IMR-90 (cell line): ENCODE results near the gene TRAPPC2B.

Experiments used
- POLR2A ChIP-seq: IDR thresholded peaks from 2 replicates; pipeline ENCODE4 v1.6.1; 2012; ENCODE audit warnings: mild to moderate bottlenecking, low read depth, low read length
- RAD21 ChIP-seq: IDR thresholded peaks from 2 replicates; pipeline ENCODE4 v1.6.1; 2012; ENCODE audit warnings: low read length, improper control_type of control experiment
- RCOR1 ChIP-seq: IDR thresholded peaks from 2 replicates; pipeline ENCODE4 v1.6.1; 2012; ENCODE audit warnings: mild to moderate bottlenecking, low read length, improper control_type of control experiment; ENCODE audit not compliant: insufficient replicate concordance
- RFX5 ChIP-seq: IDR thresholded peaks from 2 replicates; pipeline ENCODE4 v1.8.0; 2012; ENCODE audit warnings: low read depth, mild to moderate bottlenecking, low read length, moderate library complexity
- SMC3 ChIP-seq: fragments of 150-350 bp; IDR thresholded peaks from 2 replicates; pipeline ENCODE4 v1.6.1; 2016; ENCODE audit warnings: low read depth, mild to moderate bottlenecking, antibody characterized with exemption, low read length, moderate library complexity
- TF ChIP-seq, protein P1 (sequence below): conservative IDR thresholded peaks from 2 replicates; pipeline ENCODE4 v1.5.1; 2012; ENCODE audit warnings: mild to moderate bottlenecking, low read depth, low read length, improper control_type of control experiment

- no peak for TF ChIP-seq RCOR1
- TF ChIP-seq, protein P1, sequence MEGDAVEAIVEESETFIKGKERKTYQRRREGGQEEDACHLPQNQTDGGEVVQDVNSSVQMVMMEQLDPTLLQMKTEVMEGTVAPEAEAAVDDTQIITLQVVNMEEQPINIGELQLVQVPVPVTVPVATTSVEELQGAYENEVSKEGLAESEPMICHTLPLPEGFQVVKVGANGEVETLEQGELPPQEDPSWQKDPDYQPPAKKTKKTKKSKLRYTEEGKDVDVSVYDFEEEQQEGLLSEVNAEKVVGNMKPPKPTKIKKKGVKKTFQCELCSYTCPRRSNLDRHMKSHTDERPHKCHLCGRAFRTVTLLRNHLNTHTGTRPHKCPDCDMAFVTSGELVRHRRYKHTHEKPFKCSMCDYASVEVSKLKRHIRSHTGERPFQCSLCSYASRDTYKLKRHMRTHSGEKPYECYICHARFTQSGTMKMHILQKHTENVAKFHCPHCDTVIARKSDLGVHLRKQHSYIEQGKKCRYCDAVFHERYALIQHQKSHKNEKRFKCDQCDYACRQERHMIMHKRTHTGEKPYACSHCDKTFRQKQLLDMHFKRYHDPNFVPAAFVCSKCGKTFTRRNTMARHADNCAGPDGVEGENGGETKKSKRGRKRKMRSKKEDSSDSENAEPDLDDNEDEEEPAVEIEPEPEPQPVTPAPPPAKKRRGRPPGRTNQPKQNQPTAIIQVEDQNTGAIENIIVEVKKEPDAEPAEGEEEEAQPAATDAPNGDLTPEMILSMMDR, result no peak
- TF ChIP-seq POLR2A, result peak; percentile 88
- no peak for TF ChIP-seq SMC3
- no peak for TF ChIP-seq RAD21
- 0 out of 2 replicates have a peak, but pooled peaks have one; percentile 21 for TF ChIP-seq RFX5
Measured at GRCh38 chr19:57362997-57363687, at the start of gene TRAPPC2B, which contains the start of gene ZNF547.
